ENCODE results near the gene ENOX1. TPM values are rescaled to one million over a fixed set of nuclear protein-coding genes. Genes with fewer than 3 reads are reported as not detected.

ENOX1 gene
- polyA plus RNA-seq, 1 donor (not counting 4 experiments of a cell fraction or from before 2014, with no cell fraction given), result 1.1 TPM

GRCh38 chr13:43180837-43181236 lies 605.9 kb downstream of the ENOX1 start:
- no peak overlapping the region for H3K9ac ChIP-seq (ENCODE audit: control insufficient read depth, extremely low read depth, insufficient read depth, low read length)
- no peaks in the 10 kb centered on the region for H4K20me1 ChIP-seq (ENCODE audit: control insufficient read depth, extremely low read depth, insufficient read depth, low read length)
- H3K4me3 ChIP-seq (ENCODE audit: control insufficient read depth in 2 of 3, extremely low read depth in 1 of 3, insufficient read depth in 2 of 3, low read depth in 1 of 3, low read length in 3 of 3), result no peak overlapping the region
- no peak overlapping the region for H2AFZ ChIP-seq (ENCODE audit: control insufficient read depth, low read length)
- H3K27me3 ChIP-seq (ENCODE audit: control insufficient read depth, extremely low read depth, insufficient read depth, low read length), result no peaks in the 10 kb centered on the region
- DNase-seq (ENCODE audit: low read depth, low spot score), result no peak
- no peak for FAIRE-seq
- dilution Hi-C loops (cut with MboI; ENCODE audit: extremely low pct_ligation_motif_present, low sequenced_read_pairs), result no loop called here
- no peak overlapping the region for H3K27ac ChIP-seq (ENCODE audit: control insufficient read depth, insufficient read depth, low read length)
- no peaks in the 10 kb centered on the region for H3K9me1 ChIP-seq (ENCODE audit: control insufficient read depth, extremely low read depth, insufficient read depth, low read length)
- H3K36me3 ChIP-seq (ENCODE audit: control insufficient read depth in 2 of 2, extremely low read depth in 1 of 2, insufficient read depth in 2 of 2, low read length in 2 of 2), result no peaks in the 10 kb centered on the region
- H3K4me1 ChIP-seq (ENCODE audit: control insufficient read depth, extremely low read depth, insufficient read depth, low read length), result no peaks in the 10 kb centered on the region
- no peak overlapping the region for H3K4me2 ChIP-seq (ENCODE audit: control insufficient read depth, extremely low read depth, insufficient read depth, low read depth, low read length)
- no peak for TF ChIP-seq CTCF (optimal IDR thresholded peaks at IDR 0.05 in 1 of 3, IDR thresholded peaks at IDR 0.05 in 1 of 3, conservative IDR thresholded peaks at IDR 0.05 in 1 of 3; ENCODE audit: extremely low read depth in 1 of 3, insufficient read depth in 2 of 3, low read length in 3 of 3)
- TF ChIP-seq EZH2 (IDR thresholded peaks at IDR 0.05; ENCODE audit: low read length), result no peak
- no peaks in the 10 kb centered on the region for H3K9me3 ChIP-seq (ENCODE audit: control insufficient read depth, low read depth, low read length)
- no peaks in the 10 kb centered on the region for H3K79me2 ChIP-seq (ENCODE audit: control insufficient read depth, insufficient read depth, low read length)

GRCh38 chr13:43180036-43180660 lies 606.6 kb downstream of the ENOX1 start:
- H4K20me1 ChIP-seq (ENCODE audit: control insufficient read depth, extremely low read depth, insufficient read depth, low read length), result no peaks in the 10 kb centered on the region
- no peaks in the 10 kb centered on the region for H3K9me3 ChIP-seq (ENCODE audit: control insufficient read depth, low read depth, low read length)
- no peak overlapping the region for H3K27ac ChIP-seq (ENCODE audit: control insufficient read depth, insufficient read depth, low read length)
- H3K4me2 ChIP-seq (ENCODE audit: control insufficient read depth, extremely low read depth, insufficient read depth, low read depth, low read length), result no peak overlapping the region
- no peaks in the 10 kb centered on the region for H3K36me3 ChIP-seq (ENCODE audit: control insufficient read depth in 2 of 2, extremely low read depth in 1 of 2, insufficient read depth in 2 of 2, low read length in 2 of 2)
- no peak overlapping the region for H3K4me3 ChIP-seq (ENCODE audit: control insufficient read depth in 2 of 3, extremely low read depth in 1 of 3, insufficient read depth in 2 of 3, low read depth in 1 of 3, low read length in 3 of 3)
- H3K9ac ChIP-seq (ENCODE audit: control insufficient read depth, extremely low read depth, insufficient read depth, low read length), result no peak overlapping the region
- H3K4me1 ChIP-seq (ENCODE audit: control insufficient read depth, extremely low read depth, insufficient read depth, low read length), result no peaks in the 10 kb centered on the region
- H3K79me2 ChIP-seq (ENCODE audit: control insufficient read depth, insufficient read depth, low read length), result no peaks in the 10 kb centered on the region
- no peak for FAIRE-seq
- no peak for DNase-seq (ENCODE audit: low read depth, low spot score)
- TF ChIP-seq EZH2 (IDR thresholded peaks at IDR 0.05; ENCODE audit: low read length) (no peak), CTCF (optimal IDR thresholded peaks at IDR 0.05 in 1 of 3, IDR thresholded peaks at IDR 0.05 in 1 of 3, conservative IDR thresholded peaks at IDR 0.05 in 1 of 3; ENCODE audit: extremely low read depth in 1 of 3, insufficient read depth in 2 of 3, low read length in 3 of 3) (no peak)
- no peaks in the 10 kb centered on the region for H3K27me3 ChIP-seq (ENCODE audit: control insufficient read depth, extremely low read depth, insufficient read depth, low read length)
- H3K9me1 ChIP-seq (ENCODE audit: control insufficient read depth, extremely low read depth, insufficient read depth, low read length), result no peaks in the 10 kb centered on the region
- no peak overlapping the region for H2AFZ ChIP-seq (ENCODE audit: control insufficient read depth, low read length)
- dilution Hi-C loops (cut with MboI; ENCODE audit: extremely low pct_ligation_motif_present, low sequenced_read_pairs), result no loop called here

All from keratinocyte (primary cell).